K562 (cell line): ENCODE measurements around the gene MYCL. TPM values are rescaled to one million over a fixed set of nuclear protein-coding genes. Genes with fewer than 3 reads are reported as not detected.

Source experiments
- BRCA1 ChIP-seq, 2 experiments: fragments of 450-650 bp in 1 of 2; sonication (generic) in 1 of 2; formaldehyde crosslinking in 1 of 2; IDR thresholded peaks; 2 replicates each; pipeline versions ENCODE4 v1.5.0 to v1.6.1; 2017 to 2020; ENCODE audit warnings: mild to moderate bottlenecking in 1 of 2, missing genetic modification reagents in 1 of 2
- CSDE1 ChIP-seq, 2 experiments: fragments of 450-650 bp; IDR thresholded peaks; 2 replicates each; pipeline ENCODE4 v1.6.1; 2016; ENCODE audit warnings: mild to moderate bottlenecking in 1 of 2
- GMEB1 ChIP-seq: fragments of 250-450 bp; sonication (Bioruptor Pico); IDR thresholded peaks from 2 replicates; pipeline ENCODE4 v1.4.0; 2020; ENCODE audit warnings: mild to moderate bottlenecking
- JUN ChIP-seq, 2 experiments: sonication (generic) in 1 of 2; formaldehyde crosslinking in 1 of 2; IDR thresholded peaks; 2 replicates each; pipeline versions ENCODE4 v1.6.1 to v1.8.0; 2012 to 2022; ENCODE audit warnings: borderline replicate concordance in 2 of 2, mild to moderate bottlenecking in 2 of 2, improper control_type of control experiment in 1 of 2, low read depth in 1 of 2, low read length in 1 of 2, missing genetic modification reagents in 1 of 2
- KDM4B ChIP-seq, 2 experiments: fragments of 450-650 bp in 1 of 2; sonication (generic) in 1 of 2; IDR thresholded peaks; 2 replicates each; pipeline ENCODE4 v1.6.1; 2016 to 2017; ENCODE audit warnings: borderline replicate concordance in 2 of 2, antibody characterized with exemption in 1 of 2, low read depth in 1 of 2, mild to moderate bottlenecking in 1 of 2
- MNT ChIP-seq, 2 experiments: fragments of 450-650 bp; conservative IDR thresholded peaks; 2 replicates each; pipeline ENCODE4 v1.6.1; 2017; ENCODE audit warnings: mild to moderate bottlenecking in 2 of 2, moderate library complexity in 2 of 2
- POLR3G ChIP-seq: IDR thresholded peaks from 2 replicates; pipeline ENCODE4 v1.6.1; 2011; ENCODE audit not compliant: insufficient read length, insufficient replicate concordance; ENCODE audit errors: extremely low read depth
- RBM15 ChIP-seq: fragments of 200-400 bp; formaldehyde crosslinking; IDR thresholded peaks from 2 replicates; pipeline ENCODE4 v1.6.1; 2018; ENCODE audit warnings: mild to moderate bottlenecking, low read length, moderate library complexity; ENCODE audit not compliant: insufficient read depth
- SLC30A9 ChIP-seq: fragments of 250-450 bp; sonication (Bioruptor Pico); IDR thresholded peaks from 2 replicates; pipeline ENCODE4 v1.8.0; 2022; ENCODE audit warnings: mild to moderate bottlenecking, moderate library complexity
- SNAPC5 ChIP-seq: fragments of 250-450 bp; sonication (Bioruptor Pico); IDR thresholded peaks from 2 replicates; pipeline ENCODE4 v1.8.0; 2021; ENCODE audit warnings: moderate library complexity, mild to moderate bottlenecking, inconsistent platforms
- SOX6 ChIP-seq: fragments of 450-650 bp; IDR thresholded peaks from 2 replicates; pipeline ENCODE4 v1.6.1; 2014; ENCODE audit warnings: mild to moderate bottlenecking
- SREBF1 ChIP-seq: fragments of 150-350 bp; IDR thresholded peaks from 2 replicates; pipeline ENCODE4 v1.6.1; 2014; ENCODE audit warnings: antibody characterized with exemption, low read depth, low read length, borderline replicate concordance
- U2AF2 ChIP-seq: fragments of 200-400 bp; formaldehyde crosslinking; optimal IDR thresholded peaks from 2 replicates; pipeline ENCODE3; 2017; ENCODE audit warnings: low read depth, mild to moderate bottlenecking, low read length
- ZBTB11 ChIP-seq, 3 experiments: fragments of 200-800 bp in 1 of 3; fragments of 250-450 bp in 1 of 3; fragments of 450-650 bp in 1 of 3; sonication (Bioruptor Pico) in 1 of 3; sonication (Bioruptor generic) in 1 of 3; formaldehyde crosslinking in 1 of 3; IDR thresholded peaks; 2 replicates each; pipeline versions ENCODE4 v1.6.1 to v1.8.0; 2016 to 2022; ENCODE audit warnings: mild to moderate bottlenecking in 2 of 3, missing genetic modification characterization in 2 of 3, missing compliant biosample characterization in 1 of 3, moderate library complexity in 1 of 3
- ZBTB8A ChIP-seq: fragments of 450-650 bp; IDR thresholded peaks from 2 replicates; pipeline ENCODE4 v1.6.1; 2018; ENCODE audit warnings: mild to moderate bottlenecking, moderate library complexity; ENCODE audit not compliant: partially characterized antibody
- ZC3H11A ChIP-seq: IDR thresholded peaks from 2 replicates; pipeline ENCODE4 v1.6.1; 2012; ENCODE audit warnings: low read depth, low read length, improper control_type of control experiment
- ZKSCAN8 ChIP-seq: fragments of 200-800 bp; sonication (Bioruptor generic); IDR thresholded peaks from 2 replicates; pipeline ENCODE4 v1.6.1; 2016; ENCODE audit warnings: missing genetic modification characterization, missing compliant biosample characterization
- ZNF644 ChIP-seq: fragments of 200-800 bp; sonication (Bioruptor generic); IDR thresholded peaks from 2 replicates; pipeline ENCODE4 v1.6.1; 2016; ENCODE audit warnings: low read depth, missing genetic modification characterization, missing compliant biosample characterization
- polyA plus RNA-seq, 8 experiments: library from polyadenylated mRNA; depleted of rRNA in 4 of 8; stranded (reverse) in 5 of 8; unstranded in 3 of 8; fragments of >200 nt; fragmentation: Nextera tagmentation in 2 of 8; fragmentation: Illumina TruSeq in 1 of 8; extraction: Ambion mirVana in 2 of 8; extraction: Trizol in 1 of 8; gene quantifications; 2 replicates each; pipeline versions ENCODE4 v1.2.1 to v1.2.3, GENCODE V29; 2011 to 2014; ENCODE audit warnings: inconsistent platforms in 1 of 8, missing spikeins in 1 of 8
- total RNA-seq, 7 experiments: library from RNA; depleted of rRNA in 6 of 7; stranded (reverse); fragments of >200 nt in 6 of 7; fragmentation: Illumina TruSeq in 2 of 7; extraction: Trizol in 2 of 7; gene quantifications; 2 replicates each; pipeline versions ENCODE4 v1.2.1 to v1.2.3, GENCODE V29; 2011 to 2021; ENCODE audit warnings: low replicate concordance in 1 of 7

Gene MYCL
- total and polyA plus RNA-seq, 9 of the 15 experiments (the other 6 are each of a cell fraction or from before 2014, with no cell fraction given): 3.5 to 22.0 (median 12.8) TPM

GRCh38 chr1:39944410-39945112, 42.8 kb upstream of the MYCL start (continued):
- TF ChIP-seq BRCA1 (IDR thresholded peaks at IDR 0.05) (no peak), BRCA1 (CRISPR knock-in tag; IDR thresholded peaks at IDR 0.05) (no peak), RBM15 (no peak), SLC30A9 (CRISPR knock-in tag) (no peak), ZNF644 (tag) (no peak), GMEB1 (CRISPR knock-in tag) (no peak), MNT (conservative IDR thresholded peaks at IDR 0.05) (no peak), POLR3G (no peak), ZKSCAN8 (CRISPR knock-in tag) (no peak), ZBTB8A (no peak), KDM4B (IDR thresholded peaks at IDR 0.05; ENCODE audit: borderline replicate concordance in 2 of 2, low read depth in 1 of 2) (no peak), JUN (IDR thresholded peaks at IDR 0.05; ENCODE audit: borderline replicate concordance, low read depth, low read length) (no peak), JUN (CRISPR knock-in tag; IDR thresholded peaks at IDR 0.05; ENCODE audit: borderline replicate concordance) (no peak), SNAPC5 (CRISPR knock-in tag) (no peak), U2AF2 (no peak), CSDE1 (IDR thresholded peaks at IDR 0.05) (no peak), ZC3H11A (no peak), SOX6 (no peak), SREBF1 (no peak), ZBTB11 (CRISPR knock-in tag; IDR thresholded peaks at IDR 0.05) (no peak)
